SJCRH30 (cell line): ENCODE measurements around the gene FOXA3. TPM values are rescaled to one million over a fixed set of nuclear protein-coding genes. Genes with fewer than 3 reads are reported as not detected.
A peak's percentile ranks its signal among the peaks of the same experiment; 100 is the strongest.

Experiments used
- DNase-seq, 2 experiments: peaks; one replicate each; pipeline ENCODE4 v3.0.0-alpha.2; 2015 to 2020
- H3K27ac ChIP-seq: fragments of 250-450 bp; sonication (Bioruptor Pico); 2 replicates; pipeline ENCODE4 v1.5.1; 2020; ENCODE audit warnings: mild to moderate bottlenecking, moderate library complexity
- H3K27me3 ChIP-seq: fragments of 250-450 bp; sonication (Bioruptor Pico); 2 replicates; pipeline ENCODE4 v1.5.1; 2020; ENCODE audit warnings: mild to moderate bottlenecking, moderate library complexity
- H3K36me3 ChIP-seq: fragments of 250-450 bp; sonication (Bioruptor Pico); 2 replicates; pipeline ENCODE4 v1.5.1; 2020; ENCODE audit warnings: mild to moderate bottlenecking, moderate library complexity
- H3K4me1 ChIP-seq: fragments of 250-450 bp; sonication (Bioruptor Pico); 2 replicates; pipeline ENCODE4 v1.5.1; 2020; ENCODE audit warnings: mild to moderate bottlenecking, moderate library complexity
- H3K4me3 ChIP-seq: fragments of 250-450 bp; sonication (Bioruptor Pico); 2 replicates; pipeline ENCODE4 v1.5.1; 2020; ENCODE audit warnings: mild to moderate bottlenecking, moderate library complexity
- H3K9me3 ChIP-seq: fragments of 250-450 bp; sonication (Bioruptor Pico); replicated peaks from 2 replicates; pipeline ENCODE4 v1.5.1; 2020; ENCODE audit warnings: mild to moderate bottlenecking, moderate library complexity
- total RNA-seq: library from RNA; depleted of rRNA; stranded (reverse); fragments of >200 nt; shearing (Covaris generic); gene quantifications from 2 replicates; pipeline ENCODE4 v1.2.3, GENCODE V29; 2014

FOXA3 gene
- total RNA-seq, 1 experiment from 2014 or later: 0.45 TPM

- H3K36me3 ChIP-seq: no peaks in the 10 kb centered on the region
- H3K27ac ChIP-seq: no peak overlapping the region
- H3K4me1 ChIP-seq: peaks cover 7% of the 10 kb centered on the region; the same call in 1 of the 2 replicates
- H3K4me3 ChIP-seq: no peak overlapping the region
- H3K27me3 ChIP-seq: no peaks in the 10 kb centered on the region
- DNase-seq: no peak
- H3K9me3 ChIP-seq: no peaks in the 10 kb centered on the region
These were observed 10.5 kb downstream of the FOXA3 start for GRCh38 chr19:45874620-45874966.

GRCh38 chr19:45876161-45876410 lies 12.0 kb downstream of the FOXA3 start:
- peak overlapping the region; percentile 60 for H3K27ac ChIP-seq
- peaks cover 8% of the 10 kb centered on the region; the same call in 1 of the 2 replicates for H3K4me1 ChIP-seq
- H3K4me3 ChIP-seq: peak overlapping the region; percentile 56
- no peaks in the 10 kb centered on the region for H3K27me3 ChIP-seq
- no peaks in the 10 kb centered on the region for H3K9me3 ChIP-seq
- H3K36me3 ChIP-seq: no peaks in the 10 kb centered on the region
- DNase-seq: no peak

- H3K9me3 ChIP-seq: no peaks in the 10 kb centered on the region
- peak; percentile 80 for DNase-seq
- peak overlapping the region; percentile 56 for H3K4me3 ChIP-seq
- peaks cover 13% of the 10 kb centered on the region for H3K4me1 ChIP-seq
- H3K27me3 ChIP-seq: no peaks in the 10 kb centered on the region
- no peaks in the 10 kb centered on the region for H3K36me3 ChIP-seq
- peak overlapping the region; percentile 60 for H3K27ac ChIP-seq
These were observed 12.5 kb downstream of the FOXA3 start for GRCh38 chr19:45876411-45877197.

DNA sequence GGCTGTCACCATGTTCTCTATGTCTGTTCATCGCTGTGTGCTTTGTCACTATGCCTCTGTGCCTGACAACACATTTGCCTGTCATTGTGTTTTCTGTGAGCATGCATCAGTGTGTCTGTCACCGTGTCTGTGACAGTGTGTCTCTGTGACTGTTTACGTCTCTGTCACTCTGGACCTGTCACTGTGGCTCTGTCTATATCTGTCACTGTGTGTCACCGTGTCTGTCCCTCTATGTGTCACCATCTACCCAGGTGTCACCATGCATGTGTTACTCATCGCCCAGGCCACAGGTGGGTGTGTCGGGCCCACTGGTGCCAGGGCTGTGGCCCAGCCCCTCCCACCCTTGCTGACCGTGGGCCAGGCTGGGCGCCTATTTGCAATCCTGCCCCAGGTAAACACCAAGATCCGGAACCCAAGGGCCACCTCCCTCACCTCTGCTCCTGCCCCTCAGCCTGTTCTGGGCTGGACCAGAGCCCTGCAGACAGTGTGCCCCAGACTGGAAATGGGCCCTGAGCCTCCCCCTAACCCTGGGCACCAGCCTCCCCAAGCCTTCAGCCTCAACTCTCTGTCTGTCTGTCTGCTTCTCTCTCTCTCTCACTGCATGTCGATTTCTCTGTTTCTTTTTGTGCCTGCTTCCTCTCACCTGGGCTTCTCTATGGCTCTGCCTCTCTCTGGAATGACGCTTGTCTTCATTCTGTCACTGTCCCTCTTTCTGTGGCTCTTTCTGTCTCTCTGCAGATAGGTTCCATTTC lies 14.1 kb downstream of the FOXA3 start:
- Histone ChIP-seq H3K36me3 (no peaks in the 10 kb centered on the region), H3K4me1 (peaks cover 29% of the 10 kb centered on the region), H3K9me3 (no peaks in the 10 kb centered on the region), H3K27ac (no peak overlapping the region), H3K27me3 (no peaks in the 10 kb centered on the region), H3K4me3 (no peak overlapping the region)
- no peak for DNase-seq

GRCh38 chr19:45879055-45879454 lies 14.9 kb downstream of the FOXA3 start:
- H3K4me1 ChIP-seq: peaks cover 30% of the 10 kb centered on the region
- no peaks in the 10 kb centered on the region for H3K9me3 ChIP-seq
- H3K4me3 ChIP-seq: no peak overlapping the region
- no peak for DNase-seq
- no peak overlapping the region for H3K27ac ChIP-seq
- H3K36me3 ChIP-seq: peaks cover 4% of the 10 kb centered on the region; the same call in 1 of the 2 replicates
- H3K27me3 ChIP-seq: no peaks in the 10 kb centered on the region

GRCh38 chr19:45879971-45880370 lies 15.8 kb downstream of the FOXA3 start:
- Histone ChIP-seq H3K27ac (no peak overlapping the region), H3K4me3 (no peak overlapping the region), H3K27me3 (no peaks in the 10 kb centered on the region), H3K36me3 (peaks cover 4% of the 10 kb centered on the region; the same call in 1 of the 2 replicates), H3K4me1 (peaks cover 32% of the 10 kb centered on the region), H3K9me3 (no peaks in the 10 kb centered on the region)
- DNase-seq: no peak

- Histone ChIP-seq H3K27ac (peak overlapping the region; percentile 41), H3K27me3 (no peaks in the 10 kb centered on the region), H3K9me3 (no peaks in the 10 kb centered on the region), H3K4me3 (no peak overlapping the region), H3K4me1 (peaks cover 31% of the 10 kb centered on the region), H3K36me3 (peaks cover 4% of the 10 kb centered on the region; the same call in 1 of the 2 replicates)
- no peak for DNase-seq
These were observed 17.2 kb downstream of the FOXA3 start for GRCh38 chr19:45881082-45881908.

DNA sequence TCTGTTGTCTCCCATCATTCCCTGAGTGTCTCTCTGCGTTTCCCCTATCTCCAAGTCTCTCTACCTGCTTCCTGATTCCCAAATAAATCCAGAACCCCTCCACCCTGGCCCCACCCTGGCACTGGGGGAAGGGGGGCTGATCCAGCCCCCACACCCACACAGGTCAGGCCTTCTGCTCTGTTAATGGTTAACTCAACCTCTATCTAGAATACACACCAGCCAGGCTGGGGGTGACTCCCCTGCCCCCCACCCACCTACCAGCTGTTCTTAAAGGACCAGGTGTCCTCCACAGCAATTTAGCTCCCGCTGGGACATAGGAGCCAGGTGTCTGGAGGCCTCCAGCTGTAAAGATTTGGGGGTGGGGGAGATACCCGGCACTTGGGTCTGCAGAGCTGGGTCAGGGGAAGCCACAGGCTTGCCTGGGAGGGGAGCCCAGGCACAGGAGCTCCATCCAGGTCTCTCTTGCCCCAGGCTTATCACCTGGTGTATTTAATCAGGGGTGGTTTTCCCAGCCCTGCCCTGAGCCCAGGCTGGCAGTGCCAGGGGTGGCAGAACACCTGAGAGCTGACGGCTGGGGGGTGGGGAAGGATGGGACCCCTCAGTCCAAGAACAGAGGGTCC lies 17.9 kb downstream of the FOXA3 start:
- DNase-seq: peak; percentile 56 to 62
- Histone ChIP-seq H3K4me3 (no peak overlapping the region), H3K4me1 (peaks cover 30% of the 10 kb centered on the region), H3K36me3 (peaks cover 4% of the 10 kb centered on the region; the same call in 1 of the 2 replicates), H3K27me3 (no peaks in the 10 kb centered on the region), H3K9me3 (no peaks in the 10 kb centered on the region), H3K27ac (peak overlapping the region; percentile 41)

DNA sequence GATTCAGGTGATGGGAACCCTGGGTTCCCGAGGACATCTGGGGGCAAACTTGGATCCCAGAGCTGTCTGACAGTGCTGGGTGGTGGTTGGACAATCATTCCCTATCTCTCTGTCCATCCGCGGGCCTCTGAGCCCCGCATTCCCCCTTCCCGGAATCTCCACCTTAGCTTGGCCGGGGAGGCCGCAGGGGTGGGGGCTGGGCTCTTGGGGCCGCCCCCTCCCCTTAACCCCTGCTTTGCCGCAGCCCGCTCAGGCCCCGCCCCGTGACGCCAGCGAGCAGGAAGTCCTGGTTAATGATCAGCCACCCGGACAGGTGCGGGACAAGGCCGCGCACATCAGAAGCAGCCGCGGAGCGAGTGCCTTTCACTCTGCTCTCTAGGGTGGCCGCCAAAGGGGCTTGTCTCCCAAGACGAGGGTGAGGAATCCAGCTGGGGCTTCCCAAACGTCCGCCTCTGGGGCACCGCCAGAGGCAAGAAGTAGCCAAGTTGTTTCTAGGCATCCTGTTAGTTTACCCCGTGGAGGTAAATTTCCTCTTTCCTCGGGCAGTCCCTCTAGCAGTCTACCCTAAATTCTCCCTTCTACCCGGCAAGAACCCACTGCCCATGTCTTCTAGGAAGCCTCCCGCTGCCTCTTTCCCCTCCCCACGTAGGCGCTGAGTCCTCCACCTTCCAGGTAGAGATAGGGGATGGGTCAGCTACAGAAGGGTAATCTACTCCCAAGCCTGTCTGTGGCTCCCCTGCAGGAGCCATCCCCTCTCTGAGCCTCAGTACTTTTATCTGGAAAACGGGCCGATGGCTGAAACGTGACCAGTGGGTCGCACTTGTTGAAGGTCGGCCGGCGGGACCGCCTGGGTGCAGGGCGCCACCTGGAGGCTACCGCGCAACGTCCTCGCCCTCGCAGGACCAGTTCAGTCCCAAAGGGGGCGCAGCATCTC lies 18.8 kb downstream of the FOXA3 start:
- Histone ChIP-seq H3K27ac (peak overlapping the region; percentile 41), H3K36me3 (peaks cover 4% of the 10 kb centered on the region; the same call in 1 of the 2 replicates), H3K9me3 (no peaks in the 10 kb centered on the region), H3K4me3 (0 out of 2 replicates have a peak overlapping the region, but pooled peaks have one; percentile 7), H3K27me3 (no peaks in the 10 kb centered on the region), H3K4me1 (peaks cover 27% of the 10 kb centered on the region)
- DNase-seq: peak; percentile 70 to 71

DNA sequence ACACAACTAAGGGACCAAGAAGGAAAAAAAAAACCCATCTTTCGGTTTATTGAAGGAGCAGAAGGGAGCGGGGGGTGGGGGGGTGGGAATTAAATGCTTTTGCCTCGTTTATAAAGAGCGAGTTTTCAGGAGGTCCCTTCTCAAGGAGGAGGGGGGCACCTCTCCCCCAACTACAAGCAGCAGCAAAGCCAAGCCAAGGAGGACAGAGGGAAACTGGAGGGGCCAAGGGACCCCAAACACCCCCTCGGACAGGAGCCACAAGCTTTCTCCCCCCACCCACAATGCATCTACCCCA lies 19.4 kb downstream of the FOXA3 start:
- H3K36me3 ChIP-seq: peaks cover 4% of the 10 kb centered on the region; the same call in 1 of the 2 replicates
- H3K27me3 ChIP-seq: no peaks in the 10 kb centered on the region
- peaks cover 27% of the 10 kb centered on the region for H3K4me1 ChIP-seq
- no peak overlapping the region for H3K27ac ChIP-seq
- DNase-seq: no peak
- H3K9me3 ChIP-seq: no peaks in the 10 kb centered on the region
- H3K4me3 ChIP-seq: no peak overlapping the region

GRCh38 chr19:45883881-45884681 lies 20.0 kb downstream of the FOXA3 start:
- Histone ChIP-seq H3K27ac (no peak overlapping the region), H3K4me3 (no peak overlapping the region), H3K9me3 (no peaks in the 10 kb centered on the region), H3K27me3 (no peaks in the 10 kb centered on the region), H3K36me3 (peaks cover 4% of the 10 kb centered on the region; the same call in 1 of the 2 replicates), H3K4me1 (peaks cover 27% of the 10 kb centered on the region)
- no peak for DNase-seq

GRCh38 chr19:45884682-45885555 lies 20.8 kb downstream of the FOXA3 start:
- H3K27ac ChIP-seq: peak overlapping the region; percentile 69; the same call in 1 of the 2 replicates
- peaks cover 4% of the 10 kb centered on the region; the same call in 1 of the 2 replicates for H3K36me3 ChIP-seq
- peak; percentile 33 to 48 for DNase-seq

More at GRCh38 chr19:45884682-45885555, 20.8 kb downstream of the FOXA3 start:
- Histone ChIP-seq H3K4me1 (peaks cover 27% of the 10 kb centered on the region), H3K9me3 (no peaks in the 10 kb centered on the region), H3K4me3 (peak overlapping the region; percentile 80), H3K27me3 (no peaks in the 10 kb centered on the region)
